HAP-1 (cell line): Measurements from ENCODE around the gene ASCC2.

Experiments used
- DNase-seq, 2 experiments: peaks; one replicate each; pipeline ENCODE4 v3.0.0-alpha.2; 2016 to 2020; ENCODE audit warnings: low spot score in 2 of 2
- H3K27me3 ChIP-seq: fragments of 250-450 bp; sonication (Bioruptor Pico); 2 replicates; pipeline ENCODE4 v1.5.1; 2020; ENCODE audit warnings: low read depth, mild to moderate bottlenecking, moderate library complexity
- H3K36me3 ChIP-seq: fragments of 250-450 bp; sonication (Bioruptor Pico); replicated peaks from 2 replicates; pipeline ENCODE4 v1.5.1; 2020; ENCODE audit warnings: mild to moderate bottlenecking
- H3K4me1 ChIP-seq: fragments of 250-450 bp; sonication (Bioruptor Pico); 2 replicates; pipeline ENCODE4 v1.5.1; 2020; ENCODE audit warnings: mild to moderate bottlenecking
- H3K4me3 ChIP-seq: fragments of 250-450 bp; sonication (Bioruptor Pico); 2 replicates; pipeline ENCODE4 v1.5.1; 2020; ENCODE audit warnings: mild to moderate bottlenecking, moderate library complexity
- H3K9me3 ChIP-seq: fragments of 250-450 bp; sonication (Bioruptor Pico); 2 replicates; pipeline ENCODE4 v1.5.1; 2020; ENCODE audit warnings: mild to moderate bottlenecking, moderate library complexity
- in situ Hi-C: fragments of 300-500 bp; cut with MboI; formaldehyde crosslinking; loops from 3 replicates; pipeline ENCODE4 v1.14.3; 2020; ENCODE audit warnings: low sequenced_read_pairs, inconsistent platforms, mixed read lengths

ASCC2 gene

DNA sequence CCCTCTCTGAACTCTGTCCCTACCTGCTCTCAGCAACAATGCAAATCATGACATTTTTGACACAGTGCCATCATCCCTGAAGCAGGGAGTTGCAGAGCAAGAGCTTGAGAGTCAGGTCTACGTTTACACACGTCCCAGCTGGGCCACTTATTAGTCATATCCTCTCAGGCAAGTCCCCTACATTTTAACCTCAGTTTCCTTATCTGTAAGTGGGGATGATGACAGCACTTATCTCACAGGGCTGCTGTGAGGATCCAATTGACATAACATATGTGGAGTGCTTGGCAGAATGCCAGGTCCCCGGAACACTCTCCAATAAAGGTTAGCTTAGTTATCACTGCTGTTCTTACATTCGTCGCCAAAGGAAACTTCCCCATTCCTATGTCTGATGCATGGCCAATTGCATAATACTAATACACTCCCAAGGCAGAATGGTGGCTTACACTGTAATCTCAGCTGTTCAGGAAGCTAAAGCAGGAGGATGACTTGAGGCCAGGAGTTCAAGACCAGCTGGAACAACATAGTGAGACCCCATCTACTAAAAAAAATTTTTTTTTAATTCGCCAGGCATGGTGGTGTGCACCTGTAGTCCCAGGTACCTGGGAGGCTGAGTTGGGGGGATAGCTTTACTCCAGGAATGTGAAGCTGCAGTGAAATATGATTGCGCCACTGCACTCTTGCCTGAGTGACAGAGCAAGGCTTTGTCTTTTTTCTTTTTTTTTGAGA is 16.6 kb downstream of the ASCC2 start:
- Histone ChIP-seq H3K9me3 (no peaks in the 10 kb centered on the region), H3K4me3 (no peak overlapping the region), H3K36me3 (peaks cover 61% of the 10 kb centered on the region), H3K4me1 (no peaks in the 10 kb centered on the region), H3K27me3 (no peaks in the 10 kb centered on the region)
- in situ Hi-C loops = no loop called here
- DNase-seq = no peak

DNA sequence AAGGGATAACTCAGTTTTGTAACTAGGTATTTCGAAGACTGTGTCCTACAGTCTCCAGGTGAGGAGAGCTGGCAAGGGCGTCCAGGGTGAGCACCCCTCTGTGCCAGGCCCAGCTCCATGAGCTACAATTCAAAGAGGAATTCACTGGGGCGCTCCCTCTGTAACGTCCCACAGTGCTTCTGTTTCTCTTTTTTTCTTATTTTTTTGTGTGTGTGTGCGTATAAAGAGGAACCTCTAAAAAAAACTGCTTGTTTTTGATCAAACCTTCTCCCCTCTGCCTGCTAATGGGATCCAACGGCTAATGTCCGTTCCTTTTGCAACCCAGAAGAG is 17.1 kb downstream of the ASCC2 start:
- Histone ChIP-seq H3K4me3 (no peak overlapping the region), H3K9me3 (no peaks in the 10 kb centered on the region), H3K4me1 (no peaks in the 10 kb centered on the region), H3K27me3 (no peaks in the 10 kb centered on the region), H3K36me3 (peaks cover 66% of the 10 kb centered on the region)
- DNase-seq = no peak
- in situ Hi-C loops = no loop called here

DNA sequence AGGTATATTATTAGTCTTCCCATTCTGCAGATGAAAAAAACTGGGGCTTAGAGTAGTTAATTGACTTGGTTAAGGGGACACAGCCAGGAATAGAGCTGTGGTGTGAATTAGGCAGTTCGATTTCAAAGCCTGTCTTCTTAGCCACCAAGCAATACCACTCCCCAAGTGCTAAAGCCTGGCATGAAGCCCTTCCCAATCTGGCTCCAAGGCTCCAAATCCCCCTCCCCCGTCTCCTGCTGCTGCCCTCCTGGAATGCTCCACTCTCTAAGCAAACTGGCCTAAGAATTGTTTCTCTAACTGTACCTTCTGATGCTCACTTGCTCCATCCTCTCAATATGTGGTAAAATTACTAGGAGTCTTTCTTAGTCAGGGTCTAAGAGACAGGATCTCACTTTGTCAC is 18.6 kb downstream of the ASCC2 start:
- Histone ChIP-seq H3K4me1 (no peaks in the 10 kb centered on the region), H3K36me3 (peaks cover 66% of the 10 kb centered on the region), H3K9me3 (no peaks in the 10 kb centered on the region), H3K4me3 (no peak overlapping the region), H3K27me3 (no peaks in the 10 kb centered on the region)
- no peak for DNase-seq
- in situ Hi-C loops = loop anchor here (10.0 kb wide), 1 partner anchor 185 kb away; no protein-coding TSS in a partner anchor

DNA sequence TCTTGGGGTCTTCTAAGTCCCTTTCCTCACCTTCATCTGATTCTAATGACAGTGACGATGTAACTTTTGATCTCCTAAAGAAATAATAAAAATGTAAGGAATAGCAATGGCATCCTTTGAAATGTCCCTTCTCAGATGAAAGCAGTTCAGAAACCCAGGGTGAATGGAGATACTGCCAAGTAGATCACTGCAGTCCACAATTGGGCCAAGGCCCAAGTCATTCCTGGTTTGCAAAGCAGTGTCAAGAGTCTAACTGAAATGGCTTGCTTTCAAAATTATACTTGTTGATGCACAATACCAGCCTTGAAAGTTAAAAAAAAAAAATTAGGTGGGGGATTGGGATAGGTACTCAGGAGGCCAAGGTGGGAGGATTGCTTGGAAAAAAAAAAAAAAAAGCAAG is 20.4 kb downstream of the ASCC2 start:
- in situ Hi-C loops = loop anchor here (10.0 kb wide), 1 partner anchor 187 kb away; no protein-coding TSS in a partner anchor
- H3K36me3 ChIP-seq = peaks cover 69% of the 10 kb centered on the region
- H3K27me3 ChIP-seq = no peaks in the 10 kb centered on the region
- H3K9me3 ChIP-seq = no peaks in the 10 kb centered on the region
- no peaks in the 10 kb centered on the region for H3K4me1 ChIP-seq
- H3K4me3 ChIP-seq = no peak overlapping the region
- DNase-seq = no peak

- Histone ChIP-seq H3K9me3 (no peaks in the 10 kb centered on the region), H3K4me1 (no peaks in the 10 kb centered on the region), H3K4me3 (no peak overlapping the region), H3K36me3 (peaks cover 72% of the 10 kb centered on the region), H3K27me3 (no peaks in the 10 kb centered on the region)
- no peak for DNase-seq
- in situ Hi-C loops = loop anchor here (10.0 kb wide), 1 partner anchor 188 kb away; no protein-coding TSS in a partner anchor
Measured at GRCh38 chr22:29816980-29817379, 21.1 kb downstream of the ASCC2 start.

DNA sequence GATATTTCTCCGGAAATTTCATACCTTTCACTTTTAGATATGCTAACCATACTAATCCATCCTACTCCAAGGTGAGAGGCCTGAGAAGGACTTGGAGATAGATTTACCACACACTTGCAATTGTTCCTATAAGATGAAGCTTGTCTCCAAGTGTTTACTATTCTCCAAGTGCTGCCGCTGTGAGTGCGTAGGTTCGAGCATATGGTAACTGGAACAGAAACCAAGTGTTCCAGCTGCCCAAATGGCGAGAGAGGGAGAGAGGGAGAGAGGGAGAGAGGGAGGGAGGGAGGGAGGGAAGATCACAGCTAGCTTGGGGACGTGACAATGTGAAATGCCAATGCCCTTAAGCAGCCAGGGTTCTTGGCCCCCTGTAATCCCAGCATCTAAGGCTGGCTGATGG is 21.5 kb downstream of the ASCC2 start:
- no peaks in the 10 kb centered on the region for H3K9me3 ChIP-seq
- peaks cover 71% of the 10 kb centered on the region for H3K36me3 ChIP-seq
- DNase-seq = no peak
- H3K4me3 ChIP-seq = no peak overlapping the region
- H3K27me3 ChIP-seq = no peaks in the 10 kb centered on the region
- H3K4me1 ChIP-seq = no peaks in the 10 kb centered on the region
- in situ Hi-C loops = loop anchor here (10.0 kb wide), 1 partner anchor 188 kb away; no protein-coding TSS in a partner anchor

DNA sequence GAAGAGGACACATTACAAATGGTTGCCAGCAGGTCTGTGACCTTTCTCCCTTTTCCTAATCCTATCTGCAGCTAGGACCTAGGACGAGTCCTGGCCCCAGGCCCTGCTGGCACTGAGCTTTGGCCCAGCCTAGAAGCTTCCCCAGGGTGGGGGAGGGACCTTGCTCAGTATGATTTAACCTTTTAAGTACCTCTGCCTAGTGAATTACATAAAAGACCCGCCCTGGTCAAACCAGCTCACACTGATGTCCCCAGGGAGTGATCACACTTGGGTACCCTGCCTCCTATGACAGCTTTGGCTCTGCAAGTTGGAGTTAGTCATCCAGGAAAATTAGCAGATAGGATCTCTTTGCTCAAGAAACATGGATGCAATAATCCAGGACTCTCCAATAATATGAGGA is 21.9 kb downstream of the ASCC2 start:
- Histone ChIP-seq H3K27me3 (no peaks in the 10 kb centered on the region), H3K4me3 (no peak overlapping the region), H3K4me1 (no peaks in the 10 kb centered on the region), H3K36me3 (peaks cover 67% of the 10 kb centered on the region), H3K9me3 (no peaks in the 10 kb centered on the region)
- in situ Hi-C loops = loop anchor here (10.0 kb wide), 1 partner anchor 189 kb away; no protein-coding TSS in a partner anchor
- no peak for DNase-seq

- no peaks in the 10 kb centered on the region for H3K9me3 ChIP-seq
- DNase-seq = no peak
- peaks cover 65% of the 10 kb centered on the region for H3K36me3 ChIP-seq
- H3K4me1 ChIP-seq = no peaks in the 10 kb centered on the region
- no peak overlapping the region for H3K4me3 ChIP-seq
- H3K27me3 ChIP-seq = no peaks in the 10 kb centered on the region
- in situ Hi-C loops = loop anchor here (10.0 kb wide), 1 partner anchor 189 kb away; no protein-coding TSS in a partner anchor
Measured at GRCh38 chr22:29815580-29815979, 22.5 kb downstream of the ASCC2 start.

DNA sequence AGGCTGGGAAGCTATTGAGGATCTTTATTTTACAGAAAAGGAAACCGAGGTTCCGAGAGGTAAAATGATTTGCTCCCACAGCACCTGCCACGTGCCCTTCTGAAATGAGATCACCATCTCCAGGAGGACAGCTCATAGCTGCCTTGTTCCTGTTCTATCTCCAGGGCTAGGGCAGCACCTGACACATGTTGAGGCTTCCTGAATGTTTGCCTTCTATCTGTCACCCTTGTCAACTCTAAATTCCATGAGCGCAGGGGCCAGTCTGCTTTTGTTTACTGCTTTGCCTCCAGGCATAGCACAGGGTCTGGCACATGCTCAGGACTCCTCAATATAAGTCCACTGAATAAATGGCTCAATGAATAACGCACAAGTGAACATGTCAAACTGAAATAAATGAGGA is 24.1 kb downstream of the ASCC2 start:
- no peak overlapping the region for H3K4me3 ChIP-seq
- H3K4me1 ChIP-seq = no peaks in the 10 kb centered on the region
- in situ Hi-C loops = loop anchor here (10.0 kb wide), 1 partner anchor 191 kb away; no protein-coding TSS in a partner anchor
- peaks cover 60% of the 10 kb centered on the region for H3K36me3 ChIP-seq
- H3K9me3 ChIP-seq = no peaks in the 10 kb centered on the region
- no peak for DNase-seq
- H3K27me3 ChIP-seq = no peaks in the 10 kb centered on the region

- DNase-seq = no peak
- Histone ChIP-seq H3K4me1 (no peaks in the 10 kb centered on the region), H3K36me3 (peaks cover 61% of the 10 kb centered on the region), H3K4me3 (no peak overlapping the region), H3K27me3 (no peaks in the 10 kb centered on the region), H3K9me3 (no peaks in the 10 kb centered on the region)
- in situ Hi-C loops = loop anchor here (10.0 kb wide), 1 partner anchor 191 kb away; no protein-coding TSS in a partner anchor
Measured at GRCh38 chr22:29813563-29813962, 24.5 kb downstream of the ASCC2 start.

DNA sequence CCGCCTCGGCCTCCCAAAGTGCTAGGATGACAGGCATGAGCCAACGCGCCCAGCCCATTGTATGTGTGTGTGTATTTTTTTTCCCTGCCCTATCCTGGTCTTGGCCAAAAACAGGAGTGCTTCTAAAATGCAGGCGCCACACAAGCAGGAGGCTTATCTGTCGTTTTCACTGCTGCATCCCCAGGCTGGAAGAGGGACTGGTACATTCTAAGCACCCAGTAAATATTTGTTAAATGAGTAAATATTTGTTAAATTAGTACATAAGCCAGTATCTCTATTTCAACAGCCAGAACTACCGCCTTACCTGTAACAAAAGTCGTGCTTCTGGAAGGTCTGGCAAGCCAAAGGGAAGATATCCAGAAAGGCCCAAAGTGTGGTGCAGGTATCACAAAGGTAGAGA is 24.9 kb downstream of the ASCC2 start:
- no peaks in the 10 kb centered on the region for H3K4me1 ChIP-seq
- no peaks in the 10 kb centered on the region for H3K27me3 ChIP-seq
- H3K4me3 ChIP-seq = no peak overlapping the region
- in situ Hi-C loops = loop anchor here (10.0 kb wide), 1 partner anchor 192 kb away; no protein-coding TSS in a partner anchor
- H3K9me3 ChIP-seq = no peaks in the 10 kb centered on the region
- peaks cover 62% of the 10 kb centered on the region for H3K36me3 ChIP-seq
- no peak for DNase-seq

- DNase-seq = no peak
- no peak overlapping the region for H3K4me3 ChIP-seq
- no peaks in the 10 kb centered on the region for H3K27me3 ChIP-seq
- H3K4me1 ChIP-seq = no peaks in the 10 kb centered on the region
- H3K9me3 ChIP-seq = no peaks in the 10 kb centered on the region
- H3K36me3 ChIP-seq = peaks cover 72% of the 10 kb centered on the region
- in situ Hi-C loops = loop anchor here (10.0 kb wide), 1 partner anchor 193 kb away; no protein-coding TSS in a partner anchor
Measured at GRCh38 chr22:29811377-29811776, 26.7 kb downstream of the ASCC2 start.

DNA sequence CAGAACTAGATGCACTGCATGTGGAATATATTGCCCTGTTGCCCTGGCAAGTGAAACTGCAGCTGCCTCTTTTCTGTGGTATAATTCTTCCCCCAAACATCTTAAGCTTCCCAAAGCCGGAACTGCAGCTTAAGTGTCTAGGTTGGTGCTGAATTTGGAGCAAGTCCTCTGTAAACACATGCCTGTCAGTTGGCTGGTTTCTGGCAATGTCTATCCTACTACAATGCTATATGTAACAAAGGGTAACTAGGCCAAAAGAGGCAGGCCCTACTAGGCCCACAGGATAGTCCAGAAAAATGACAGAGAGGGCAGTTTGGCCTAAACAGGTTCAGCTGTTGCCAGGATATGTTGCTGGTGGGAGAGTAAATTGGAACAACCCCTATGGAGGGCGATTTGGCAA is 27.9 kb downstream of the ASCC2 start:
- in situ Hi-C loops = loop anchor here (10.0 kb wide), 1 partner anchor 195 kb away; no protein-coding TSS in a partner anchor

GRCh38 chr22:29806196-29806595 is 31.9 kb downstream of the ASCC2 start:
- H3K4me1 ChIP-seq = no peaks in the 10 kb centered on the region
- in situ Hi-C loops = no loop called here
- H3K27me3 ChIP-seq = no peaks in the 10 kb centered on the region
- DNase-seq = no peak
- H3K36me3 ChIP-seq = peaks cover 73% of the 10 kb centered on the region
- no peak overlapping the region for H3K4me3 ChIP-seq
- H3K9me3 ChIP-seq = no peaks in the 10 kb centered on the region

More for the DNA sequence above, 27.9 kb downstream of the ASCC2 start:
- Histone ChIP-seq H3K4me1 (no peaks in the 10 kb centered on the region), H3K36me3 (peaks cover 72% of the 10 kb centered on the region), H3K4me3 (no peak overlapping the region), H3K27me3 (no peaks in the 10 kb centered on the region), H3K9me3 (no peaks in the 10 kb centered on the region)
- DNase-seq = no peak
